Superior temporal gyrus (tissue), 1 donor: Measurements from ENCODE around the gene CDH4.

Source experiments
- DNase-seq: peaks from one replicate; pipeline ENCODE4 v3.0.0-alpha.2; 2016; ENCODE audit errors: extremely low spot score

CDH4 gene

DNA sequence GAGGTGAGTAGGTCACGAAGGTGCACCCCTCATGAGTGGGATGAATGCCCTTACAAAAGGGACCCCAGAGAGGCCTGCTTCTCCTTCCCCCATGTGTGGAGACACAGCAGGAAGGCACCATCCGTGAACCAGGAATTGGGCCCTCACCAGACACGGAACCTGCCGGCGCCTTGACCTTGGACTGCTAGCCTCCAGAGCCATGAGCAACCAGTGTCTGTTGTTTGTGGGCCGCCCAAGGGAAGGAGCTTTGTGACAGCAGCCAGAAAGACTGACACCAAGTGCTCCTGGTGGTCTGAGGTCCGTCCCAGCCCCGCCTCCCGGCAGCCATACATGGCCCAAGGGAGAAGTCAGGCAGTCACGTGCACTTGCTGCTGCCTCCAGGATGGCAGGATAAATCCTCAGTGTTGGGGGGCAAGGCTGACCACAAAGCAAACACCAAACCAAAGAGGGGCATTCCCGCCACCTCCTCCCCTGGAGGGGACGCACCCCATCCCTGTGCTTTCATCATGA is 29.3 kb downstream of the CDH4 start:
- no peak for DNase-seq

DNA sequence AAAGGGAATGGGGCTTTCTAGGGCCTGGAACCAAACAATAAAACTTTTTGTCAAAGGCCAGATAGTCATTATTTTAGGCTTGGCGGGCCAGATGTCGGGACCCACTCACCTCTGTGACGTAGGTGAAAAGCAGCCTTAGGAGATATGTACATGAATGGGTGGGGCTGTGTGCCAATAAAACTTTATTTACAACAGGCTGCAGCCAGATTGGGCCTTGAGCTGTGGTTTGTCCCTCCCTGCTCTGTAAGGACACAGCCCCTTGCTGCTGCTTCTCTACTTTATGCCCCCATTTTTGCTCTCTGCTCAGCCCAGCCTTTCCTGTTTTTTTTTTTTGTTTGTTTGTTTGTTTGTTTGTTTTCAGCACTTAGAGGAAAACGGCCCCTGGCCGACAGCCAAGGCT is 32.7 kb downstream of the CDH4 start:
- no peak for DNase-seq

DNA sequence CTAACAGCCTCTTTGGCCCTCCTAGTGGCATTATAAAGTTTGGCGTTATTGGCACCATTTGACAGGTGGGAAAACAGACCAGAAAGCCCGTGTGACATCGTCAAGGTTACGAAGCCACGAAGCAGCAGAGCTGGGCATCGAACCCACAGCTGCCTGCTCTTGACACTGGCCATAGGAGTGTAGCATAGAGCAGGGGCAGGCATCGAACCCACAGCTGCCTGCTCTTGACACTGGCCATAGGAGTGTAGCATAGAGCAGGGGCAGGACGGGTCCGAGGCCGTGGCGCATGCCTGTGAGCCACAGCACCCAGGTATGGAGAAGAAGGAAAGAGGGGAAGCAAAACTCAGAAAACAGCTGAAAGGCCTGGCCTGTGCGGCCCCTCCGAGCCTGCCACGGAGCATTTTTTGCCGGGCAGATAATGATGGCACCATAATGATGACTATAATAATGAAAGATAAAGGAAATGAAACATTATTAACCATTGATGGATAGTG is 33.1 kb downstream of the CDH4 start:
- no peak for DNase-seq

DNA sequence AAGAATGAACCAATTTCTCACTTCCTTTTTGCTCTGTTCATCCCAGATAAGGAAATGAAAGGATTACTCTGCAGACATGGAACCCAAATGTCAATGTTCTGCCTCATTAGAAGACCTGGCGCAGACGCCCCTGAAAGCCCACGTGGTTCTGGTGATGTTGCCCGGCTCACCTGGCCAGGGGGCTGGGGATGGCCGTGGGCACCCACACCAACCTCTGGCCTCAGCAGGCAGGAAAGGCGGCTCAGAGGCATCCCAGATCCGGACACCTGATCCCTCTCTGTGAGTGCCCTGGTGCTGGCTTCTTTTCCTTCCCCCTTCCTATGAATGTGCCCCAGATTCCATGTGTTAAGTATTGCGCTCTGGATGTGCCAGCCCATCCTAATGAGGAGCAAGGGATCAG is 33.6 kb downstream of the CDH4 start:
- DNase-seq = no peak

DNA sequence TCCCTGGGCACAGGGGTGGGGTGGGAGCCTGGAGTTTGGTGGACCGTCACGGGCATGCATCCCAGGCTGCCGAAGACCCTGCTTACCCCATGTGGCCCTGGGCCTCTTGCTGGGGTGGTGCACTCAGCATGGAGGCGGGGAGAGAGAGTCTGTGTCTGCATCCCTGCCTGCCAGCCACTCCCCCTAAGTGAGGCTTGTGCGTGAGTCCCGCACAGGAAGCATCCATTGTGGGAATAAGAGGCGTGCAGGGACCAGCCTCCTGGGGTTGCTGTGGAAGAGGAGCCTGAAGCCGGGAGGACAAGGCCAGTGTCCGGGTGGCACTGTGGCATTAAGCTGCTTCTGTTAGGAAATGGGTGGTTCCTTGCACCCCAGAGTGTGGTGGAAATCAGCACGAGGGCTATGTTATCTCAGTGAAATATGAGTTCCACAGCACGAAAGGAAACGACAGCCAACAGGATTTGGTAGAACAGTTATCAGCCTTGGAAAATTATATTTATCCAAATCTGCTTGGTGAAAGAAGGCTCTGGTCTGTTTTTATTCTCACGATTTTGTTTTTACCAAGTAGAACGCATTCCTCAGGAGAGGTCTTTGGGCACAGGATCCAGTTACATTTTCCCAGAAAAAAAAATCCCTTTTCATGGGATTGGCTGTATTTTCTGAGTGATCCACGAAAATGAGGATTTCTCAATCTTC is 35.7 kb downstream of the CDH4 start:
- DNase-seq = no peak

DNA sequence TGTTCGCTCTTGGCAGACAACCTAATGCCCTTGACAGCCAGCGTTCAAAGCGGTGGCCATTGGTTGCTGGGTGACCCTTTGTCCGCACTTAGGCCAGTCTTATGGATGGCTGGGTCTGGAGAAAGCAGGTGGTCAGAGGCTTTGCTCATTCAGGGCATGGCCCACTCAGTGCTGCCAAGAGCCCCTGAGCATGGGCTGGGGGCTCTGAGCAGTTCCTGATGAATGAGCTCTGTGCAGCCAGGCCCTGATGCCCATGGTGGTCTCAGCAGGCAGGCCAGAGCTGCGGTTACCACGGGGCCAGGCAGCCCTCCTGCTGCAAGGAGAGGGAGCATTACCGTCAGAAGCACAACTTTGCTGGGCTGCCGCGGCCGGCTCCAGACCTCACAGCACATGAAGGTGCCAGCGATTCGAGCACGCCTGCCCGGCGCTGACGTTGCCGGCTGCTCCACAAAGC is 36.3 kb downstream of the CDH4 start:
- no peak for DNase-seq

DNA sequence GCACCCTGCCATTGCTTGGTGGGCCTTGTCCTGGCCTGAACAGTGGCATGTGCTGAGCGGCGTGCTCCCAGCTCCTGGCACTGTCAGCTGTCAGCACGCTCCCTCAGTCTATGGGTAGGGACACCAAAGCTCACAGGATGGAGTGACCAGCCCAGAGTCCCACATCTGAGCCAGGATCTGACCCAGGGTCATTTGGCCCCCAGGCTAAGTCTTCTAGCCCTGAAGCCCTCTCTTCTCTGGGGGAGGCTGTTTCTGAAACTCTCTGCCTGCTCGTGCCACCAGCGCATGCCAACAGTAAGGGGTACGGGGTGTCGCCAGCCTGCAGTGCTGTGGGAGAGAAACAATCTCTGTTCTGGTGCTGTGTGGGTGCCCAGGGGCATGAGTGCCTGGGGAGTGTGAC is 37.1 kb downstream of the CDH4 start:
- no peak for DNase-seq

DNA sequence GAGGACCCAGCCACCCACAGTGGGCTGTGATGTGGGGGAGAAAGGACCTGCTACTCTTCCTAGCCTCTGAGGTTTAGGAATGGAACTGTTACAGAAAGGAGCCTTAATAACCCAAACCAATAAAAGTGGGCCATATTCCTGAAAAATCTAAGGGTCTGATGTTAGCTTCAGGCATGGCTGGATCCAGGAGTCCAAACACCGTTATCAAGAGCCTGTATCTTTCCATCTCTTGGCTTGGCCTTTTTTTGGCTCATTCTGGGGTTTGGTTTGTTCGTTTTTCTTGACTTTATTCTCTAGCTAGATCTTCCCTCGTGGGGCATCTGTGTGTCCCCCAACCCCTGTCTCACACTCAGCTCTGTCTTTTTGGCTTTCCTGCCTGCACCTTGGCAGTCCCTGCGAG is 38.7 kb downstream of the CDH4 start:
- DNase-seq = no peak

DNA sequence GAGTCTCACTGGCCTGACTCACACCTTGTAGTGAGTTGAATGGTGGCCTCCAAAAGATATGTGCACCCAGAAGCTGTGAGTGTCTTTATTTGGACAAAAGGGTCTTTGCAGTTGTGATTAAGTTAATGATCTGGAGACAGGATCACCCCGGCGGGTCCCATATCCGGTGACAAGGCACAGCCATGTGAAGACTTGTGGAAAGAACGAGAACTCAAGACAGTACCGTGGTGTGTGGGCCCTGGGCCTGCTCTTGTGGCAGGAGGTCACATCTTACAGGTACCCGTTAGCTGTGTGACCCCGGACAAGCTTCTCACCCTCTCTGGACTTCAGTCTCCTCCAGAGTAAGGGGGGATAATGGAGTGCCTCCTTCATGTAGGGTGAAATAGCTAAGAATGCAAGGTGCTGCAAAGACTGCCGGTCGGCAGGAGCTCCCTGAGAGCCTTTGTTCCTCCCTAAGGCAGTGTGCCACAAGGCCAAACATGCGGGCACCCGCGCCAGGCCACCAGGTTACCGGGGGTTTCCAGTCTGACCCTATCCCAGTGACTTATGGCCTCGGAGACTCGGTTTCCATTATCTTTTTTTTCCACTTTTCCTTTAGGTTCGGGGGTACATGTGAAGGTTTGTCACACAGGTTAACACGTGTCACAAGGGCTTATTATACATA is 39.2 kb downstream of the CDH4 start:
- DNase-seq = no peak

DNA sequence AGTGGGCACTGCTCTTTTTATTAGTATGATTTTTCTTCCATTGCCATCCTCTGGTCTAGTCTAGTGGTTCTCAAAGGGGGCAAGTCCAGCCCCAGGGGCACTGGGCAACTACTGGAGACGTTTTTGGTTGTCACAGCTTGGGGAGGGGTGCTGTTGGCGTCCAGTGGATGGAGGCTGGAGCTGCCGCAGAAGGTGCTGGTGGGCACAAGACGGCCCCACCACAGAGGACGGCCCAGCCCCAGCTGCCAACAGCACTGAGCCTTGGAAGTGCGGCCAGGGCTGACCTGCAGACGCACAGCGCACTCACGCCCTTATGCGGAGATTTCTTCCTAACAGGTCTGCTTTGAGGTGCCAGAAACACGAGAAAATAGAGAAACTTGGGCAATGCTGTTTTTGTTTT is 40.3 kb downstream of the CDH4 start:
- no peak for DNase-seq

DNA sequence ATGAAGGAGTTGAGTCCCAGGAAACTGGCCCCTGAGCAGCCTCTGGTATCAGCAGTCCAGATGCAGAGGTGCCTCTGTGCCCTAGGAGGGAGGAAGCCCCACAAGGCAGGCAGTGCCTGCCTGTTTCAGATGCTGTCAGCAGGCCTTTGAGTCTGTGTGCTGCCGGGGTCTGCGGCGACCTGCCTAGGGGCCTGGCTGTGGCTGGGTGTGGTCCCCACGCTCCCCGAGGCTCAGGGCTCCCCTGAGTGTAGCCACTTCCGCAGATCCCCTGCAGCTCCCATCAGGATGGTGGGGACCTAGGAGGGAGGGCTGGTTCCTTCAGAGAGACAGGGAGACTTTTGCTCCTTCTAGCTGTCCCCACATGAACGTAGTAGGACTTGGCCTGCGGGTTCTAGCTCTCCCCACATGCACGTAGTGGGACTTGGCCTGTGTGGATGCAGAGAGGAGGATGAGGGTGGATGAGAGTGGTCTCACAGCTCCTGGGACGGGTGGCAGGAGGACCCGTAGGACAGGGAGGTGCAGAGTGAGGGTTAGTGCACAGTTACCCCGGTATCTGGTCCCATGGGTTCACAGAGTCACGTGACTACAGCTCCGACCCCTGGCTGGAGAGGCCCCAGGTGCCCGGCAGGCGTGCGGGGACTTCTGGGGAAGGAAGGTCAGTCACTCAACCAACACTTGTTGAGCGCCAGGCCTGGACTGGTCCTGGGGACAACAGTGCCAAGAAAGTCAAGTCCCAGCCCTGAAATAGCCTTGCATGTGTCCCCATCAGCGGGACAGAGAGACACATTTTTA is 41.0 kb downstream of the CDH4 start:
- DNase-seq = no peak

DNA sequence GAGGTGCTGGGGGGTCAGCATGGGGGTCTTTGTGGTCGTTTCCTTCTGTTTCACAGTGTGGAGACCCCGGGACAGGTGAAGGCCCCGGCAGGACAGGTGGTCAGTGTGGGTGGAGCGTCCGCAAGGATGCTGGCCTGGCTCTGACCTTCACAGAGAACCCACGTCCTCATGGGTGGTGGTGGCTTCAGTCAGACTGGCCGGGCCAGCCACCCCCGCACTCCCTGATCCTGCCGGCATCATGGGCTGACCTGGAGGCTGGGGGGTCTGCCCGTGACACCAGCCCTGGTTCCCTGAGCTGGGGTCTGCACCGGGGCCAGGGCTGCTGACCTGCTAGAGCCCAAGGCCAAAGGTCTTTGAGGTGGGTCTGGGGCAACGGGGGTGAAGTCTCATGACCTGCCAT is 41.9 kb downstream of the CDH4 start:
- no peak for DNase-seq

DNA sequence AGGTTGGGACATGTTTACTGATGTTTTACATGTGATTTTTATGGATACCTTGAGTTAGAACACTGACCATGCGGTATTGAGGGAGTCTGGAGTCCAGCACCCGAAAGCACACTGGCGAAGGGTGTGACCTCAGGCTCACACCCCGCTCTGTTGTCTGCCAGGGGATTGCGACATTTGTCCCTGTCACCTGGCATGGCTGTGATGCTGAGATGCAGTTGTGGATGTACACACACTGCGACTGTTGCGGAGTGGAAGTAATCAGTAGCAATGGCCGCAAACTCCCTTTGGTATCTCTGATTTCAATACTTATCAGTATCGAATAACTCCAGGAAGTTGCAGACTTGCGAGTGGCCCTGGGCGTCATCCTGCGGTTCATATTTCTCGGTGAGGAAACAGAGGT is 43.2 kb downstream of the CDH4 start:
- DNase-seq = no peak

DNA sequence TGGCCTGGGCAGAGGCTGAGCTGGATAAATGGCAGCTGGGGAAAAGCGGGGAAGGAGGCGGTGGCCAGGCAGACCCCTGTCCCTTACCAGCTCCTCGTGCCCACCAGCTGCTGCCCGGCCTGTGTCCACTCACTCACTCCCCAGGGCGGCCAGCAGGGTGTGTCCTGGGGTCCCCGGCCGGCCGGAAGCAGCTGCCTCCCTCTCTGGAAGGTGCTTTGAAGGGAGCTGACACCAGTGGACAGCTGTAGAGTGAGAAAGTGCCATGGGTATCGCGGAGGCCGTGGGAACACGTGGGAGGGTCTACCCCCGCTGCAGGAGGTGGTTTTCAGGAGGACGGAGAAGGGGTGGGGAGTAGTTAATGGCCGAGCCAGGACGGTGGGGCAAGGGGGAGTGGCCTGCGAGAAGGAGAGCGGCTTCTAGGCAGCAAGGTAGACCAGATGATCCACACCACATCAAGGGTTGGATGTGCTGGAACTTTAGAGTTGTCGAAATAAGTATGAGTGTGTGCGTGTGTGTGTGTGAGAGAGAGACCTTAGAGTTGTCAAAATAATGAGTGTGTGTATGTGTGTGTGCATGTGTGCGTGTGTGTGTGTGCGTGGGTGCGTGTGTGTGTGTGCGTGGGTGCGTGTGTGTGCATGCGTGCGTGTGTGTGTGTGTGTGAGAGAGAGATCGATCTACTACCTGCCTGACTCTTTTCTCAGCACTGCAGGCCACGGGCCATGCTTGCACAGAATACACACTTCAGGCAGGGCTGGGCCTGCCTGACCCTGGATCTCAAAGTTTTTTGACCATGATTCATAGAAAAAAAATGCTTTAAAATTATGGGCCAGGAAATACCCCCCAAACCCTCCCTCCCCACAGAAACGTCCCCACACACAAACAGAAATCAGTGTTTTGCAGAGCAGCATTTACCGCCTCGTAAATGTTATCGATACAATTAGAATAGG is 43.9 kb downstream of the CDH4 start:
- DNase-seq = no peak

DNA sequence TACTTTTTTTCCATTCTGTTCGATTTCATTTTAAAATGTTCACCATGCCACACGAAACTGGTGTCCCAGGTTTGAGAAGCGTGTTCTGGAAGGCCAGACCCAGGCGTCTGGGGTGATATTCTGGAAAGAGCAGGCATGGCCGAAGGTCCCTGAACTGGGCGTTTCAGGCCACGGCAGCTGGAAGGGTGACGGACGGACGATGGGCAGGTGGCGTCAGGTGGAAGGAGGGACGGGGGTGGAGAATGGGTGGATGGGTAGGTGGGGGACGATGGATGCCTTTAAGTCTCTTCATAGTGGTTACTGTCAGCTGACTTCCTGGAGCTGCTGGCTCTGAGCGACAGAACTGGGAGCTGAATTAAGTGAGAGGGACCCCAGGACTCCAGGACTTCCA is 44.6 kb downstream of the CDH4 start:
- no peak for DNase-seq

DNA sequence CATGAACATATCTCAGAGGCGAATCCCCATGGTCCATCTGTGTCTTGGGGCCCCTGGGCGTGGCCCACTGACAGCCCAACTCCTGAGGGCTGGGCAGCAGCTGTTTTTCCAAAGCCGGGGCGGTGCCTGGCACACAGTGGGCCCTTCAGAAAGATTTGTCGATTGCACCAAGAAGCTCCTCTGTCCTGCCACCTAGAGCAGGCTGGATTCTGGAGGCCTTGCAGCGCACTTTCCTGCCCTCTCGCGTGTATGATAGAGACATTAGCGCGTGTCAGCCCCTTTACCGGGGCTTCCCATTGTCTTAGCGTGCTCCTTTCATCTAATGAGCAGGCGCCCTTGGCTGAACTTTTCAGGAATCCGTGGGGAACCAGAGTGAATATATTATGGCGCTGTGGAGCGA is 45.4 kb downstream of the CDH4 start:
- DNase-seq = no peak

DNA sequence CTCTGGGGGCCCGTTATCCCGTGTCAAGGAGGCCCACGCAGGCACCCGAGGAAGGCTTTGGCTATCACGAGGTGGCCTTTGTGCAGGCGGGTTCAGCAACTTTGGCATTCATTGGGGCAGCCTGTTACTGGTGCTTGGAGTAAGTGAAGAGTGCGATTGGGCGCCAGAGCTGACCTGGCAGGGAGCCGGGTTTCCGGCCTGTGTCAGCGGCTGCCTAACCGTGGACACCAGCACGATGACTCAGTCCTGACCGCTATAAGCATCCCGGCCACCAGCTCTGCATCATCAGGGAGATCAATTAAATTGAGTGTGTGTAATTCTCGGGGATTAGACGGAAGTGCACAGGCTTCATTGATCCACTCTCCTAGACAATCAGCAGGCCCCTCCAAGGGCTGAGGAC is 45.9 kb downstream of the CDH4 start:
- no peak for DNase-seq

DNA sequence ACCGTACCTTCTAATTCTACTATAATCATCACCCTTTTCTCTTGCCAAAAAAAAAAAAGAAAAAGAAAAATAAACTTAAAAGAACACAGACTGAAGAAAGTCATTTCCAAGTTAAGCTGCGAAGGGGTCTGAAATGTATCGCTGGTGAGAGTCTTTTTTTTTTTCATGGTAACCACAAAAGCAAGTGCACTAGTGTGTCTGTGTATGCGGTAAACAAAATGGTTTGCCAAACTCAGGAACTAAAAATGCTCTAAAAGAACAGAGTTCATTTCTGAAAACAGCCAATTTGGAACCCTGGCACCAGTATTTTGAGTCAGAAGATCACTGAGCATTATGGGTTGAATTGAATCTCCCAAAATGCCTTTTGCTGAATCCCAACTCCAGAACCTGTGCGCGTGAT is 46.6 kb downstream of the CDH4 start:
- no peak for DNase-seq

DNA sequence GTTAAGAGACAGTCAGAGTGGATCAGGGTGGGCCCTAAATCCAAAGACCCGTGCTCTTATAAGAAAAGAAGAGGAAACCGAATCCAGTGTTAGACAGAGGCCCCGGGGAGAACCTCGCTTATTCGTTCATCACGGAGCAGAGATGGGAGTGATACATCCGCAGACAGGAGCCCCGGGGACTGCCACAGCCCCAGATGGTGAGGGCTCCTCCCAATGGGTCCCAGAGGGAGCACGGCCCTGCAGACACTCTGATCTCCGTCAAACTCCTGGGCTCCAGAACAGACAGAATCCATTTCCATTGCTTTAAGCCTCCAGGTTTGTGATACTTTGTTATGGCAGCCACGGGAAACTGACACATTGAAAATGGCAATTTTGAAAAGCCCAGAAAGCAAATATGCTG is 47.0 kb downstream of the CDH4 start:
- DNase-seq = no peak

DNA sequence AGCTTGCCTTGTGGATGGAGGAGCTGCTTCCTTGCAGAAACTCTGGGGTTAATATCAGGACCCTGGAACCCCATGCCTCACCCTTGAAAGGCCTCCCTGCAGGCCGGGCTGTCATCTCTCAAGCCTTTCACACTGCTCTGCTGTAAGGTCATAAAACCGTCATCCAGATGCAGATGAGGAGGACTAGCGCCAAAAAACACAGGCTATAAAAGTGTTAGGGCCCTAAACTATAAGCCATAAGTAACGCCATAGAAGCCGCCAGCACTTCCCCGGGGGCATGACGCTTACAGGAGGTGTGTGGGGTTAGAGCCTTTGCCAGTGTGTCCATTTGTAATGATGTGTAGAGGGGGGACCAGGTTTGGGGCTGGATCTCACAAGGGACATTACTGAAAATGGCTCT is 47.6 kb downstream of the CDH4 start:
- no peak for DNase-seq

DNA sequence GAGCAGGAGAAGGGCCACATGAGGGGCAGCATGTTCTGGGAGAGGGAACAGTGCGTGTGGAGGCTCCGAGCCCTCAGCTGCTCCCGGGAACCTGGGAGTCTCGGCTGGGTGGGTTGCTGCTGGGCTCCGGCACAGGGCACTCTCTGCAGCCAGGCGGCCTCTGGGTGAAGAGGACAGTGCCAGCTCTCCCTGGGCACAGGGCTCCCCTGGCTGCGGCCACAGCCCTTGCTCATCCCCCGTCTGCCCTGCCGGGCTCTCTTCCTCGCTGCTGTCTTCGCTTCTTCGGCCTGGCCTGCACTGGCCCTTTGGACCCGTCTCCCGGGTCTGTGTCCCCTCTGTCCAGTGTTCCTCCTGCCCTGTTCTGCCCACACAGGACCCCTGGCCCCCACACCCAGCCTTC is 48.2 kb downstream of the CDH4 start:
- DNase-seq = no peak

DNA sequence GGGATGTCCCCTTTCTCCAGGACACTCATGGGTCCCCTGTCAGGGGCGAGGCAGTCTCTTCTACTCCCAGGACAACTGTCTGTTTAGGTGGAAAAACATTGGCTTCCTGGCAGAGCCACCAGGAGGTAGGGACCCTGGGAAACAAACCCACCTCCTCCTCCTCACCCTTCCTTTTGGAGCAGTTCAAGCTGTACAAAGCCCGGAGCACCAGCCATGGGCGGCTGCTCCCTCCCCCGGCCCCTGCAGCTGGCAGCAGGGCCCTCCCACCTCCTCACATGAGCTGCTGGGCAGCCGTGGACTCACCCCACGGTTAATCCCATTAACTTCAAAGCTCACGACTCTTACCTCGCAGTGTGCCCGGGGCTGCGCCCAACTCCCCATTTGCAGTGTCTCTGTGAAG is 48.6 kb downstream of the CDH4 start:
- DNase-seq = no peak
